HEK293 (cell line): ENCODE measurements around the gene OPCML.

Experiments used
- CTCF ChIA-PET: fragments of 350-600 bp; formaldehyde crosslinking; extraction: SDS; loops from one replicate; lab custom pipeline; 2021; ENCODE audit warnings: antibody characterized with exemption; lab: Yijun Ruan, JAX
- POLR2A ChIA-PET: fragments of 300-600 bp; formaldehyde crosslinking; extraction: SDS; loops from one replicate; lab custom pipeline; 2020; ENCODE audit warnings: antibody characterized with exemption, inconsistent platforms; lab: Yijun Ruan, JAX
- H3K27ac ChIP-seq: fragments of 200-500 bp; sonication (Bioruptor generic); 2 replicates; pipeline ENCODE4 v1.5.1; 2014; ENCODE audit warnings: low read depth, low read length, control low read depth, inconsistent platforms; ENCODE audit errors: extremely low read depth
- H3K36me3 ChIP-seq, 2 experiments: fragments of 200-500 bp in 1 of 2; sonication (Bioruptor generic) in 1 of 2; 1 replicate in 1 of 2; 2 replicates in 1 of 2; pipeline ENCODE4 v1.5.1; 2014 to 2017; ENCODE audit warnings: inconsistent platforms in 2 of 2, low read length in 2 of 2; ENCODE audit not compliant: control insufficient read depth in 2 of 2, insufficient read depth in 1 of 2
- H3K4me1 ChIP-seq: fragments of 200-500 bp; sonication (Bioruptor generic); 2 replicates; pipeline ENCODE4 v1.5.1; 2014; ENCODE audit warnings: mild to moderate bottlenecking, low read length, inconsistent platforms; ENCODE audit not compliant: control insufficient read depth, insufficient read depth
- H3K4me3 ChIP-seq: 2 replicates; pipeline ENCODE4 v1.5.1; 2011; ENCODE audit warnings: low read depth, mild to moderate bottlenecking, control low read depth, low read length, moderate library complexity
- H3K9me3 ChIP-seq: fragments of 200-500 bp; sonication (Bioruptor generic); 2 replicates; pipeline ENCODE4 v1.5.1; 2014; ENCODE audit warnings: low read depth, low read length, inconsistent platforms; ENCODE audit not compliant: control insufficient read depth, insufficient read depth
- GLI4 ChIP-seq: fragments of 450-650 bp; formaldehyde crosslinking; IDR thresholded peaks from 2 replicates; pipeline ENCODE4 v1.5.1; 2016; ENCODE audit warnings: missing biosample characterization, missing genetic modification characterization
- GLIS1 ChIP-seq: fragments of 450-650 bp; formaldehyde crosslinking; IDR thresholded peaks from 2 replicates; pipeline ENCODE4 v1.5.1; 2016; ENCODE audit warnings: missing biosample characterization, missing genetic modification characterization
- IKZF3 ChIP-seq: fragments of 450-650 bp; IDR thresholded peaks from 2 replicates; pipeline ENCODE4 v1.5.0; 2018; ENCODE audit warnings: missing biosample characterization, mild to moderate bottlenecking, missing genetic modification characterization, moderate library complexity
- KLF16 ChIP-seq: fragments of 450-650 bp; formaldehyde crosslinking; IDR thresholded peaks from 2 replicates; pipeline ENCODE4 v1.5.1; 2017; ENCODE audit warnings: missing biosample characterization, missing genetic modification characterization
- MYNN ChIP-seq: fragments of 450-650 bp; formaldehyde crosslinking; IDR thresholded peaks from 2 replicates; pipeline ENCODE4 v1.5.1; 2016; ENCODE audit warnings: missing biosample characterization, missing genetic modification characterization, borderline replicate concordance
- WT1 ChIP-seq: fragments of 450-650 bp; formaldehyde crosslinking; IDR thresholded peaks from 2 replicates; pipeline ENCODE4 v1.5.1; 2016; ENCODE audit warnings: missing biosample characterization, missing genetic modification characterization
- ZBTB7A ChIP-seq: fragments of 450-650 bp; formaldehyde crosslinking; IDR thresholded peaks from 2 replicates; pipeline ENCODE4 v1.5.1; 2016; ENCODE audit warnings: low read depth, missing biosample characterization, missing genetic modification characterization
- ZFP3 ChIP-seq: fragments of 450-650 bp; formaldehyde crosslinking; IDR thresholded peaks from 2 replicates; pipeline ENCODE4 v1.5.1; 2016; ENCODE audit warnings: low read depth, missing biosample characterization, missing genetic modification characterization
- ZNF114 ChIP-seq: fragments of 450-650 bp; formaldehyde crosslinking; IDR thresholded peaks from 2 replicates; pipeline ENCODE4 v1.5.0; 2017; ENCODE audit warnings: missing biosample characterization, missing genetic modification characterization
- ZNF202 ChIP-seq: fragments of 450-650 bp; formaldehyde crosslinking; IDR thresholded peaks from 2 replicates; pipeline ENCODE4 v1.5.1; 2016; ENCODE audit warnings: missing biosample characterization, missing genetic modification characterization, borderline replicate concordance
- ZNF23 ChIP-seq: fragments of 450-650 bp; formaldehyde crosslinking; IDR thresholded peaks from 2 replicates; pipeline ENCODE4 v1.5.1; 2016; ENCODE audit warnings: missing biosample characterization, missing genetic modification characterization, borderline replicate concordance
- ZNF274 ChIP-seq, 2 experiments: fragments of 200-500 bp in 1 of 2; fragments of 450-650 bp in 1 of 2; sonication (Bioruptor generic) in 1 of 2; formaldehyde crosslinking in 1 of 2; IDR thresholded peaks; 2 replicates each; pipeline versions ENCODE4 v1.5.1 to v1.6.1; 2014 to 2016; ENCODE audit warnings: borderline replicate concordance in 1 of 2, inconsistent platforms in 1 of 2, low read length in 1 of 2, missing biosample characterization in 1 of 2, missing genetic modification characterization in 1 of 2
- ZNF391 ChIP-seq: fragments of 450-650 bp; formaldehyde crosslinking; IDR thresholded peaks from 2 replicates; pipeline ENCODE4 v1.5.1; 2016; ENCODE audit warnings: low read depth, missing biosample characterization, missing genetic modification characterization, borderline replicate concordance
- ZNF423 ChIP-seq: fragments of 450-650 bp; formaldehyde crosslinking; IDR thresholded peaks from 2 replicates; pipeline ENCODE4 v1.5.1; 2016; ENCODE audit warnings: missing biosample characterization, missing genetic modification characterization
- ZNF521 ChIP-seq: fragments of 450-650 bp; formaldehyde crosslinking; IDR thresholded peaks from 2 replicates; pipeline ENCODE4 v1.5.1; 2017; ENCODE audit warnings: missing biosample characterization, mild to moderate bottlenecking, missing genetic modification characterization
- ZNF585B ChIP-seq: fragments of 450-650 bp; formaldehyde crosslinking; IDR thresholded peaks from 2 replicates; pipeline ENCODE4 v1.5.1; 2016; ENCODE audit warnings: missing biosample characterization, missing genetic modification characterization
- ZNF623 ChIP-seq: fragments of 450-650 bp; formaldehyde crosslinking; IDR thresholded peaks from 2 replicates; pipeline ENCODE4 v1.5.1; 2016; ENCODE audit warnings: missing biosample characterization, missing genetic modification characterization
- ZNF777 ChIP-seq: fragments of 450-650 bp; formaldehyde crosslinking; IDR thresholded peaks from 2 replicates; pipeline ENCODE4 v1.5.1; 2017; ENCODE audit warnings: missing biosample characterization, missing genetic modification characterization, borderline replicate concordance
- ZNF830 ChIP-seq: fragments of 450-650 bp; IDR thresholded peaks from 2 replicates; pipeline ENCODE4 v1.5.0; 2018; ENCODE audit warnings: missing biosample characterization, missing genetic modification characterization, low read depth, mild to moderate bottlenecking, moderate library complexity
- ZNF837 ChIP-seq: fragments of 450-650 bp; formaldehyde crosslinking; IDR thresholded peaks from 2 replicates; pipeline ENCODE4 v1.5.1; 2016; ENCODE audit warnings: missing biosample characterization, missing genetic modification characterization
- ZSCAN5A ChIP-seq: fragments of 450-650 bp; formaldehyde crosslinking; IDR thresholded peaks from 2 replicates; pipeline ENCODE4 v1.5.1; 2016; ENCODE audit warnings: missing biosample characterization, missing genetic modification characterization
- TF ChIP-seq, protein P1 (sequence below): fragments of 450-650 bp; formaldehyde crosslinking; conservative IDR thresholded peaks from 2 replicates; pipeline ENCODE4 v1.5.1; 2016; ENCODE audit warnings: low read depth, missing biosample characterization, missing genetic modification characterization
- TF ChIP-seq, protein P2 (sequence below): fragments of 450-650 bp; formaldehyde crosslinking; IDR thresholded peaks from 2 replicates; pipeline ENCODE4 v1.5.1; 2016; ENCODE audit warnings: missing biosample characterization, missing genetic modification characterization
- TF ChIP-seq, protein P3 (sequence below): fragments of 450-650 bp; formaldehyde crosslinking; IDR thresholded peaks from 2 replicates; pipeline ENCODE4 v1.5.1; 2017; ENCODE audit warnings: missing biosample characterization, missing genetic modification characterization

The OPCML gene

GRCh38 chr11:132770829-132771530 is 761.3 kb downstream of the OPCML start:
- no peak overlapping the region for H3K4me3 ChIP-seq
- H3K27ac ChIP-seq, result no peak overlapping the region
- TF ChIP-seq, protein P1, sequence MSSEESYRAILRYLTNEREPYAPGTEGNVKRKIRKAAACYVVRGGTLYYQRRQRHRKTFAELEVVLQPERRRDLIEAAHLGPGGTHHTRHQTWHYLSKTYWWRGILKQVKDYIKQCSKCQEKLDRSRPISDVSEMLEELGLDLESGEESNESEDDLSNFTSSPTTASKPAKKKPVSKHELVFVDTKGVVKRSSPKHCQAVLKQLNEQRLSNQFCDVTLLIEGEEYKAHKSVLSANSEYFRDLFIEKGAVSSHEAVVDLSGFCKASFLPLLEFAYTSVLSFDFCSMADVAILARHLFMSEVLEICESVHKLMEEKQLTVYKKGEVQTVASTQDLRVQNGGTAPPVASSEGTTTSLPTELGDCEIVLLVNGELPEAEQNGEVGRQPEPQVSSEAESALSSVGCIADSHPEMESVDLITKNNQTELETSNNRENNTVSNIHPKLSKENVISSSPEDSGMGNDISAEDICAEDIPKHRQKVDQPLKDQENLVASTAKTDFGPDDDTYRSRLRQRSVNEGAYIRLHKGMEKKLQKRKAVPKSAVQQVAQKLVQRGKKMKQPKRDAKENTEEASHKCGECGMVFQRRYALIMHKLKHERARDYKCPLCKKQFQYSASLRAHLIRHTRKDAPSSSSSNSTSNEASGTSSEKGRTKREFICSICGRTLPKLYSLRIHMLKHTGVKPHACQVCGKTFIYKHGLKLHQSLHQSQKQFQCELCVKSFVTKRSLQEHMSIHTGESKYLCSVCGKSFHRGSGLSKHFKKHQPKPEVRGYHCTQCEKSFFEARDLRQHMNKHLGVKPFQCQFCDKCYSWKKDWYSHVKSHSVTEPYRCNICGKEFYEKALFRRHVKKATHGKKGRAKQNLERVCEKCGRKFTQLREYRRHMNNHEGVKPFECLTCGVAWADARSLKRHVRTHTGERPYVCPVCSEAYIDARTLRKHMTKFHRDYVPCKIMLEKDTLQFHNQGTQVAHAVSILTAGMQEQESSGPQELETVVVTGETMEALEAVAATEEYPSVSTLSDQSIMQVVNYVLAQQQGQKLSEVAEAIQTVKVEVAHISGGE (tag by site-specific recombination), result no peak
- TF ChIP-seq ZSCAN5A (tag by site-specific recombination) (no peak), ZFP3 (tag by site-specific recombination) (no peak), ZNF274 (IDR thresholded peaks at IDR 0.05; ENCODE audit: low read length) (no peak), ZNF274 (tag by site-specific recombination; IDR thresholded peaks at IDR 0.05; ENCODE audit: borderline replicate concordance) (no peak), ZNF23 (tag by site-specific recombination) (no peak), WT1 (tag by site-specific recombination) (no peak), GLIS1 (tag by site-specific recombination) (no peak), KLF16 (tag by site-specific recombination) (no peak), ZNF837 (tag by site-specific recombination) (no peak), IKZF3 (tag by site-specific recombination) (no peak), MYNN (tag by site-specific recombination) (no peak)
- TF ChIP-seq, protein P2, sequence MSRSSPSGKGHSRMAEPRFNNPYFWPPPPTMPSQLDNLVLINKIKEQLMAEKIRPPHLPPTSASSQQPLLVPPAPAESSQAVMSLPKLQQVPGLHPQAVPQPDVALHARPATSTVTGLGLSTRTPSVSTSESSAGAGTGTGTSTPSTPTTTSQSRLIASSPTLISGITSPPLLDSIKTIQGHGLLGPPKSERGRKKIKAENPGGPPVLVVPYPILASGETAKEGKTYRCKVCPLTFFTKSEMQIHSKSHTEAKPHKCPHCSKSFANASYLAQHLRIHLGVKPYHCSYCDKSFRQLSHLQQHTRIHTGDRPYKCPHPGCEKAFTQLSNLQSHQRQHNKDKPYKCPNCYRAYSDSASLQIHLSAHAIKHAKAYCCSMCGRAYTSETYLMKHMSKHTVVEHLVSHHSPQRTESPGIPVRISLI, result no peak
- no peaks in the 10 kb centered on the region for H3K36me3 ChIP-seq
- no peaks in the 10 kb centered on the region for H3K9me3 ChIP-seq
- no peaks in the 10 kb centered on the region for H3K4me1 ChIP-seq
- ChIA-PET POLR2A (no interaction called here), CTCF (interaction anchor here (0.6 kb wide), 1 partner anchor 644 kb away, joined by 5 read pairs; no protein-coding TSS in a partner anchor)

DNA sequence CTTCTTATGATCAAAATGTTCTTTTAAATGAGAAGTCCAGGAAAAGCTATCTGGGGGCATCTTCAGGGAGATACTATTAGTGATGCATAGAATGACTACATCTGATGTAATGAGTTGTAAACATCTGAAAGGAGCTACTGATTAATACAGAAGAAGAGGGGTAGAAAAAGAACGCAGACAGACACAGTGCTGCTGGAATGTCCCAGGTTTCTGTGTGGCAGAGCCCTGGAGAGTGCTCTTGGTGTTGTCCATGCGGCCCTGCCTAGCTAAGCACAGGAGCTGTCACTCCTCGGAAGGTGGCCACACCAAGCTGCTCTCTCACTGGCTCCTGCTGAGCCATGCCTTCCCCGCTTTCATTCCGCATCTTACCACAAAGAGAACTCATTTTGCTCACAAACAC is 768.8 kb downstream of the OPCML start:
- Histone ChIP-seq H3K27ac (no peak overlapping the region), H3K4me1 (no peaks in the 10 kb centered on the region), H3K4me3 (no peak overlapping the region), H3K36me3 (no peaks in the 10 kb centered on the region), H3K9me3 (no peaks in the 10 kb centered on the region)
- TF ChIP-seq GLI4 (tag by site-specific recombination) (no peak), ZNF202 (tag by site-specific recombination) (no peak), ZNF391 (tag by site-specific recombination) (no peak), ZNF423 (tag by site-specific recombination) (no peak), ZNF585B (tag by site-specific recombination) (no peak), ZNF777 (tag by site-specific recombination) (no peak), ZNF830 (tag by site-specific recombination) (no peak), ZBTB7A (tag by site-specific recombination) (no peak), ZNF623 (no peak), ZNF521 (tag by site-specific recombination) (no peak), ZNF114 (tag by site-specific recombination) (no peak)
- TF ChIP-seq, protein P3, sequence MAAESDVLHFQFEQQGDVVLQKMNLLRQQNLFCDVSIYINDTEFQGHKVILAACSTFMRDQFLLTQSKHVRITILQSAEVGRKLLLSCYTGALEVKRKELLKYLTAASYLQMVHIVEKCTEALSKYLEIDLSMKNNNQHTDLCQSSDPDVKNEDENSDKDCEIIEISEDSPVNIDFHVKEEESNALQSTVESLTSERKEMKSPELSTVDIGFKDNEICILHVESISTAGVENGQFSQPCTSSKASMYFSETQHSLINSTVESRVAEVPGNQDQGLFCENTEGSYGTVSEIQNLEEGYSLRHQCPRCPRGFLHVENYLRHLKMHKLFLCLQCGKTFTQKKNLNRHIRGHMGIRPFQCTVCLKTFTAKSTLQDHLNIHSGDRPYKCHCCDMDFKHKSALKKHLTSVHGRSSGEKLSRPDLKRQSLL (tag by site-specific recombination), result no peak
- CTCF ChIA-PET, result interaction anchor here (0.6 kb wide), 1 partner anchor 178 kb away, joined by 3 read pairs; no protein-coding TSS in a partner anchor
- POLR2A ChIA-PET, result no interaction called here
